CD4-positive, alpha-beta T cell treated with Interleukin-6 at 100 ng/mL for 8 hours (primary cell): ENCODE results near the gene TMEM51.

Experiments used
- DNase-seq: peaks from one replicate; pipeline ENCODE4 v3.0.0-alpha.2; 2020; ENCODE audit warnings: mixed read lengths, low spot score

TMEM51 gene

DNA sequence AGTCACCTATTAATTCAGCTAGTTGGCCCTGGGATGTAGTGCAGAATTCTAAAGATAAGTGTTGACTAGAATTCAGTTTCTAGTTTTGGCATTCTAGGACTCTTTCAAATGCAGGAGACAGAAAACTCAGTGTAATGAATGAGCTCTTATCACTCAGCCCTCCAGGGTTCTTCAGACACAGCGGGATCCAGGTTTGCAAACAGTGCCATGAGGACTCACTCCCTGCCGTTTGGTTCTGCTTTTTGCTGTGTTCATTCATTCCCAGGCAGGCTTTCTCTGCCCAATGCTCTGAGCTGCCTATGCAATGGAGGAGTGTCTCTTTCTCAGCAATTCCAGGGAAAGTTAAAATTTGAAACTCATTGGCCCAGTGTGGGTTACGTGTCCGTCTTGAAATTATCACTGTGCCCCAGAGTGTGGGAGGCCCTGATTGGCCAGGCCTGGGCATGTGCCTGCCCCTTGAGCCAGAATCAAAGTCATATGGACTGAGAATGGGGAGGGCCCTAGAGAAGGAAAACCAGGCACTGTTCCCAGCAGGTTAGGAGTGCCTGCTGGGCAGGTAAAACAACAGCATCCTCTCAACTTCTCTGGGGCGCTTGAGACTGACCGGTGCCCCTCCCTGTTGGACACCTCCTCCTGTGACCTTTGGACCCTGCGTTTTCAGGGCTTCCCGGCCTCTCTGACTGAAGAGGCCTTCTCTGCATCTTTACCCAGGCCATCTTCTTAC, 43.4 kb downstream of the TMEM51 start:
- DNase-seq, result no peak

DNA sequence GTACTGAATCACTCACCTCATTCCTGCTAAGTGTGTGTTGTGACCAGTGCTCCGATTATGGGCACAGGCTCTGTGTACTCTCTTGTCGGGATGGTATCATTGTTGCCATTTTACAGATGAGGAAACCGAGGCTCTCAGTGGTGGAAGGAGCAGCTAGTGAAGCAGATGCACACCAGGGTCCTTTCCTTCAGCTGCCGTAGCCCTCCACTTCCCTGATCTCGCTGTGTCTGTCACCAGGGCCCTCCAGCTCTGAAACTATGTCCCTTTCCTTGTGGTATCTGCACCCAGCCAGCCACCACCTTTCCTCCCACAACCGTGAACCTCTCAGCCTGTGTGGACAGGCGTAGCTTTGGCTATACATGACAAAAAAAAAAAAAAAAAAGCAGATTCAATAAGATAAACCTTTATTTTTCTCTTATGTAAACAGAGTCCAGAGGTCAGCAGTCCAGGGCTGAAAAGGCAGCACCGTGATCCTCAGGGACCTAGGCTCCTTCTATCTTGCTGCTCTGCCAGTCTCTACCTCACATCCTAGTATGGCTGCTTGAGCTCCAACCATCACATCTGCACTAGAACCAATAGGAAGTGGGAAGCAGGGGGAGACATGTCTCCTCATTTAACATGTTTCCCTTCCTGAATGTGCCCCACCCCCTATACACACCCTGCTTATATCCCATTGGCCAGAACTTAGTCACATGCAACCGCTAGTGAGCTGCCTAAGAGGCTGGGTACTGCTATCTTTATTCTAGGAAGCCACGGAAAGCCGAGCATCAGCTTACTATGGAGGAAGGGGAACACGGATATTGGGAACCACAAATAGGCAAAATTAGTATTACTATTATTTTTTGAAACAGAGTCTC, 44.3 kb downstream of the TMEM51 start:
- no peak for DNase-seq

DNA sequence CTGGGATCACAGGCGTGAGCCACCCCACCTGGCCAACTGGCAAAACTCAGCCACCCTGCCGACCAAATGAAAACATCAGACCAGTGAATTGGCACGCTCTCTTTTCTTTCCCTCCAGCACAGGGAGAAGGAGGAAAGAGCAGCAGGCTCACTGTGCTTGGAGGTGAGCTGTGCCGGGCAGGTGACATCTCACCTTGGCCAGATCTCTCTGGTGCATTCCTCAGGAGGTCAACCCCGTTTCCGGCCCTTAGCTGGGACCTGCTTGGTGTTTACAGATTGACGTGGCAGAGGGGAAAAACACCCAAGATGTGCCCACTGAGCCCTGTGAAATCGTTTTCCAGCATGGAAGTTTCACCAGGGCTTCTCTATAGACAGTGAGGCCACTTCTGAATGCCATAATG, 45.1 kb downstream of the TMEM51 start:
- DNase-seq, result no peak

DNA sequence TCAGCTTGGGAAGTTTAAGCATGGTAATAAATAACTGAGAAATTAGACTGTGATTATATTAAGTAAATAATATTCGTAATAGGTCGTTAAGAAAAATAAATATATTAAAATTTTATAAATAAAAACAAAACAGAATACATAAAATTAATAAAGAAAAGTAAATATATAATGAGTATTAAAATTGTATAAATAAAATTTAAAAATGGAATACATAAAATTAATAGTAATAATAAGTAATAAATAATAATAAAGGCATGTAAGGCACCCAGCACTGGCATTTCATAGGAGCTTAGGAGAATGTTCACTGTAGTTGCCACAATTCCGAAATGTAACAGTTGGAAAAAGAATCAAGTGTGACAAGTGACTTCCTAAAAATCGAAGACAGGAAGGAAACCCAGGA, 47.7 kb downstream of the TMEM51 start:
- DNase-seq, result no peak

DNA sequence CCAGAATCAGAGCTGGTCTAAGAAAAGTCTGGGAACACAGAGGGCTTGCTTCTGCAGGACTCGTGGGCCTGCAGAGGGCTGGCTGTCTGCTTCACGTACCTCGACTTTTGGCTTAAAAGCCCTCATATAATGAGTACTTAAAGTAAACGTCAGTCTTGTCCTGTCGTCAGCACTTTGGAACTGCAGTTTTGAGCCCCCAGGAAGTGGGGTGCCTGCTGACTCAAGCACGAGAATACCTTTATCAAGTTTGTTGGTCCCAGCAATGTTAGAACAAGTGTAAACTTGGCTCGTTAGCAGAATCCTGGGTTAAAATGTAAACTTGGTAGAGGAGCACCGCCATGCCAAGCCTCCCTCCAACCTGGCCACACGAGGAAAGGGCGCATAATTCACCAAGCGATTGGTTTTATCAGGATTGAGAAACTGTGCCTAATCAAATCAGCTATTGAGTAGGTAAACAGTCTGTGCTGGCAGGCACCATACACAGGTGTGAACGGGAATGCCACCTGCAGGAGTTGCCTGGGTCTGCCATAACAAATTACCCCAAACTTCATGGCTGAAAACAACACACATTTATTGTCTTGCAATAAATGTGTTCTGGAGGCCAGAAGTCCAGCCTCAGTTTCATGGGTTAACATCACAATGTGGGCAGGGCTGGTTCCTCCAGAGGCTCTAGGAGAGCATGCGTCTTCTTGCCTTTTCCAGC, 48.5 kb downstream of the TMEM51 start:
- DNase-seq, result no peak

DNA sequence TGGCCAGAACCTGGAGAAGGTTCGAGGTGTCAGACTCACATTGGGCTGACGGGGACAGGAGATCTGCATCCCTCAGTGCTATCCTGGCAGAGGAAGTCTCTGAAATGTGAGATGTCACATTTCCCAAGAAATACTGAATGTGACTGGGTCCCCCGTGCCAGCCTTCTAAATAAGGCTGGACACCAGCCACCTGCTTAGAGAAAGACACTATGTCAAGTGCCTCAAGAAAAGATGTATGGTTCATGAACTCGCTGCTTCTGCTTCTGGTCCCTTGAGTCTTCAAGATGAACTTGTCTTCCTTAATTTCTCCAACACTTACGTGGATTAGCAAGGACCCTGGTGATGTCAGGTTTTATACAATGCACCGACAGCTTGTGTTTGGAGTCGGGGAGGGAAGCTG, 51.4 kb downstream of the TMEM51 start:
- DNase-seq, result no peak

DNA sequence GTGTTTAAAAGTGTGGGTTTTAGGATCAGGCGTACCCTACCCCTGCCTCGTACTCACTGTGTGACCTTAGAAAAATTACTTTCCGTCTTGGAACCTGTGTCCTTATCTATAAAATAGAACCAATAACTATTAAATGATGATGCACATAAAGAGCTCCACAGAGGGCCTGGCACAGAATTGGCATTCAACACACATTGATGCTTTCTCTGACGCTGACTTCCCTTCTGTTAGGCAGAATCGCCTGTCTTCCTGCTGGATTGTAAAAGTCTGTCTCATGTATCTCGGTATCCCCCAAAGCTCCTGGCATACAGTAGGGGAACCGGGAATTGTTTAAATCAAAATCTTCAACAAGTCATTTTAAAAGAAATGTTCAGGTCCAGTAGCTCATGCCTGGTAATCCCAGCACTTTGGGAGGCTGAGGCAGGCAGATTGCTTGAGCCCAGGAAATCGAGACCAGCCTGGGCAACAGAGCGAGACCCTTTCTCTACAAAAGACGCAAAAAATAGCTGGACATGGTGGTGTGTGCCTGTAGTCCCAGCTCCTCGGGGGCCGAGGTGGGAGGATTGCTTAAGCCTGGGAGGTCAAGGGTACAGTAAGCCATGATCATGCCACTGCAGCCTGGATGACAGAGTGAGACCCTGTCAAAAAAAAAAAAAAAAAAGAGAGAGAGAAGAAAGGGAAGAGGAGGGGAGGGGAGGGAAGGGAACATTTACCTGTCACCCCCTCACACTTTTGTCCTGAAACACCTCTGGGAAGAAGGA, 52.2 kb downstream of the TMEM51 start:
- no peak for DNase-seq

DNA sequence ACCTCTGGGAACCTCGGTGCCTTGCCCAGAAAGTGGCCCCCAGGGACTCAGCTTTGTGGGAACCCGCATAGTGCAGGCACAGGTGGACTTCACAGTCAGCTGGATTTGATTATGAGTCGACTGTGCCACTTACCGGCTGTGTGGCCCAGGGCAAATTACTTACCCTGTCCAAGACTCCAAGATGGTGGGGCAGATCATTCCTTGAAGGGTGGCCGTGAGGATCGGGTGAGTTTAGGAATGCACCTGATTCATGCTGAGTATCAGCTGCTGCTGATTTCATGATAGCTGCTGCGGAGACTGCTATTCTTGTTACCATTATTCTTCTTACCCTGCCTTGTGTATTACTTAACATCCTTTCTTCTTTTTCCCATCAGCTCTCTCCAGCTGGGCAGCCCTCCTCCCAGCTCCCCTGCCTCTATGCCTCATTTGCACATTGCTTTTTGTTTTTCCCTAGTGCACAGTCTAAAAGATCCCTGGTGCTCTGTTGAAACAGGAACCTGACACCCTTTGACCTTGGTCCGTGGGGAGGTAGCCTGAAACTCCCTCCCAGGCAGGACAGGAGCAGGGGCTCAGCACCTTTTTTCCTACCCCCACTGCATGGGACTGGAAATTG, 53.0 kb downstream of the TMEM51 start:
- DNase-seq, result no peak

DNA sequence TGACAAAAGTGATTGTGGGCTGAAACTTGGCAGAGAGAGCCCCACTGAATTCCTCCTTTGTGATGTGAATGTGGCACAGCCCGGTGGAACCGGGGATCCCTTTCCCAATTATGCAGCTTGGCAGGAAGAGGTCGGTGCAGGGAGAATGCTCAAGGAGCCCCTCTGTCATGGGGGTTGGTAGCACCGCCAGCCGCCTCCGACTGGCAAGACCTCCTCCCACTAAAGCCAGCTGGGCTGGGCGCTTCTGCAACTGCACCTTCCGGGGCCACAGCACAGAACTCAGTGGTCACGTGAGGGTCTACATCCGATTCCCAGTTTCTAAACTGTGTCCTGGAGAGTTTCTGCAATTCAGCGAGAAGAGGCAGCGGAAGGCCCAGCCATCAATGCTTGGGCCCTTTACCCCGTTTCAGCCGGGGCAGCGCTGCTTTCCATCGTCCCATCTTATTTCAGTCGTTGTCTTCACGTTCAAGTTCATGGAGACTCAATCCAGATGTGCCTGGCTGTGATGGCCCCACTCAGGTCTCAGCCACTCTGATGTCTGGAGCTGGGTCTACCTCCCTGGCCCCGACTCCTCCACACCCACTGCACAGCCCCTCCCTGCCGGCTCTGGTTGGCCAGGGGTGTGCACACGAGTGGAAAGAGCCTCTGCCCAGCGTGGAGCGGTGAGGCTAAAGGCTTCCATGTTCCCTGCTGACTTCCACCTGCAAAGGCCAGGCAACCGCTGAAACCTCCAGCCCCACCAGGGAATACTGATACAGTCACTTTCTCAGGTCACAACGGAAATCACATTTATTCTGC, 53.7 kb downstream of the TMEM51 start:
- DNase-seq, result no peak

DNA sequence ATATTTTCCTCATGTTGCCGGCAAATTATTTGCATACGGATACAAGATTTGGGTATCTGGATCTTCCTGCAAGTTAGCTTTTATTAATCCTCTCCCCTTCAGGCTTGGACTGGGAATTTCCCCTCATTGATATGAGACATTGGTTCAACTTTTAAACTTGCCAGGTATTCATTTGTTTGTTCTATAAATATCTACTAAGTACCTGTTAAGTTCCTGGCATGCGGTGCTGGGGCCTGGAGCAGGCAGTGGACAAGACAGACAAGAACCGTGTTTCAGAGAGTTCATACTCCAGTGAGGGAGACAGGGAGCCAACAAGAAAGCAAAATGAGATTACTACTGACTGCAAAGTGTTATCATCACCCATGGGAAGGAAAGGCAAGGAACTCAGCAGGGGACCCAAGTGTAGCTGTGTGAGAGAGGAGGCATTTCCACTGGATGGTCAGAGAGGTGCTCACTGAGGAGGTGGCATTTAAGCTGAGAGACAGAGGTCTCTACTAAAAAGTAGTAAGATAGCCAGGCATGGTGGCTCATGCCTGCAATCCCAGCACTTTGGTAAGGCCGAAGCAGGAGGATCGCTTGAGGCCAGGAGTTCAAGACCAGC, 54.4 kb downstream of the TMEM51 start:
- no peak for DNase-seq

DNA sequence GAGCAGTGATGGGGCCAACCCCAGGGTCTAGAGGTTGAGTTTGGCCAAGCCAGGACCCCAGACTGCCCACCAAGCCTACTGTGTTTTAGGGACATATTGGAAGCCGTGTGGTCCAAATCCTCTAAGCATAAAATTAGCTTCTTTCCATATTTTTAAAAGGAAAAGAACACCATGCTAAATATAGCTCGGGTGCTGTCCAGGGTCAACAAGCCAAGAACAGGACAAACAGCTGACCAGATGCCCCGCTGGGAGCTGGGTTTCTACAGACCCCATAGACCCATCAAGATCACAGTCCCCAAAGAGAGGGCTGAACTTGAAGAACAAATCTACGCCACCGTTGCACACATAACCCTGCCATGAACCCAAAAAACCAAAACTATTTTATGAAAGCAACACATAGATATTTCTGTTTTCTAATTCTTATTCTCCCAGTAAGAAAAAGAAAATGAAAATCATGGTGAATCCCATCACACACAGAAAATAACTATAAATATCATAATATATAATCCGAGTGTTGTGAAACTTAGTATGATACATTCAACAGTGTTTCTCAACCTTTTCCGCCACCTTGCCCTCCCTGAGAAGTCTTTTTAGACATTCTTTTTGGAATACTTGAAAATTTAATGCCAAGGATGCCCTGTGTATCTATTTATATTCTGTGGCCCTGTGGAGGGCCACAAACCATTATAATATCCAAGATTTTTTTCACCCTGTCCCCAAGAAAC, 57.3 kb downstream of the TMEM51 start:
- DNase-seq, result no peak

DNA sequence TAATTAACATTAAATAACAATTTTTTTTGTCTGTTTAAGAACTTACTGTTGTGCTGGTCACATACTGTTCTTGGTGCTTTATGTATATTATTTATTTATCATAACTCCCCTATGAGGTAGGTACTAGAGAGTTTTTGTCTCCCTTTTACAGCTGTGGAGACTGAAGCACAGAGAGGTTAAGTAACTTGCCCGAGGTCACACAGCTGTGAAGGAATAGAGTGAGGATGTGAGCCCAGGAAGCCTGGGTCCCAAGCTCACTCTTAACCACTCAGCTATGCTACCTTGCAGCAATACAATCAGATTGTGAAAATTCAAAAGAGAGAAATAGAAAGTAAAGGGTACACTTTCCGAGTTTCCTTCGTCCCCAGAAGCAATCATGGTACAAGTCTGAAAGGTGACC, 57.9 kb downstream of the TMEM51 start:
- DNase-seq, result no peak

DNA sequence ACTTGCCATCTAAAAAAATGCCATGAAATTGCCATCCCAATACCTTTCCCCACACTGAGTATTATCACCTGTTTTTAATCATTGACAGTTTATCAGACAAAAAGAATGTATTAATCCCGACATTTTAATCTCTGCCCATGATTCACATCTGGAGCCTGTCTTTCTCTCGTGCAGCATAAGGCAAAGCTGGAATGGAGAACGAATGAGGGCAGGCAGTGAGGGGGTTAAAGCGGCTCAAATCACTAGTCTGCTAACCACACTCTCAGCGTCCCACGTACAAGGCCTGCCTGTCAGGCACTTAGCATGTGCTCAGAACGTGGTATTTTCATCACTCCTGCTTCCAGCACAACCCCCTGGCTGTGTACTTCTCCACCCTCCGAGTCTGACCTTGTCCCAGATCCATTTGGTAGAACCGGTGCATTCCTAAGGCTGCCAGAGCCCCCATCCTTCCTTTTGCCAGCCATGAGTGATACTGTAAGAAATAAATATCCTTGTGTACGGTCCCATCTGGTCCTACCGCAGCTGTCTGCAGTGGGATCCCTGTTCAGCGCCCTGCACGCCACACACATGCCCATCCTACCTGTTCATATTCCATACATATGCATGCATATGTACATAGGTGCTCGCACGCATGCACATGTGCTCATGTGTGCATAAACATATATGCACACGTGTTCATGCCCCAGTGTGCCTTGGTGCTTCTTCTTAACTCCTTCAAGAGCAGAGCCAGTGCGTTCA, 58.8 kb downstream of the TMEM51 start:
- no peak for DNase-seq

DNA sequence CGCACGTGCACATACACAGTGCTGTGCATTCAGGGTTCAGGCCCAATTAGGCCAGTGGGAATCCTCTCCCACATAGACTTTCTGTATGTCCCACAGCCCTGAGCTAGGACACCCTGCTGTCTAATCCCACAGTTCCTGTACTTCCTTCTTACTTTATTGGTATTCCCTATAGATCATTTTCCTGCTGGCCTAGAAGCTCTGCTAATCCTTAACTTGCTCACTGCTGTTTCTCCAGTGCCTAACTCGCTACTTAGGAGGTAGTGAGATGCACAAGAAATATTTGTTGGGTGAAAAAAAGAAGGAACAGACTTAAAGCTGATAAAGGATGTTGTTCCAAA, 59.4 kb downstream of the TMEM51 start:
- no peak for DNase-seq

DNA sequence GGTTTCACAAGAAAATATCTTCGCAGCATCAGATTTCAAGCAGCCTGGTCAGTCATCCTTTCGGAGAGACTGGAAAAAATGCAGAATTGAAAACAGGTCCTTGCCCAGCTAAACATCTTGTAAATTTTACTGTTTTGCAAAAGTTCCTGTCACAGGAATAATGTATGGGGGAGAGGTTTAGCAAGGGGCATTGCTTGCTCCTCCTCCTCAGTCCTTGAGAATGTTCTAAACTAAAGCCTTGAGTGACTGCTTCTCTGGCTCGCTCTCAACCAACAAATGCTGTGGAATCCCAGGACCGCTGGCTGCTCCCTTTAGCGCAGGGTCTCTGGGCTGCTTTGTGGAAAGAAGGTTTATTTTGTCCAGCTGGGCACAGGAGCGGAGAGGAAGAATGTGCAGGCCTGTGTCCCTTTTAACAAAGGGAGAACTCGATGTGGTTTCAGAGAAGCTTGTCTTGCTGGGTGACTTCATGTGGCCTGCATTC, 59.8 kb downstream of the TMEM51 start:
- no peak for DNase-seq

DNA sequence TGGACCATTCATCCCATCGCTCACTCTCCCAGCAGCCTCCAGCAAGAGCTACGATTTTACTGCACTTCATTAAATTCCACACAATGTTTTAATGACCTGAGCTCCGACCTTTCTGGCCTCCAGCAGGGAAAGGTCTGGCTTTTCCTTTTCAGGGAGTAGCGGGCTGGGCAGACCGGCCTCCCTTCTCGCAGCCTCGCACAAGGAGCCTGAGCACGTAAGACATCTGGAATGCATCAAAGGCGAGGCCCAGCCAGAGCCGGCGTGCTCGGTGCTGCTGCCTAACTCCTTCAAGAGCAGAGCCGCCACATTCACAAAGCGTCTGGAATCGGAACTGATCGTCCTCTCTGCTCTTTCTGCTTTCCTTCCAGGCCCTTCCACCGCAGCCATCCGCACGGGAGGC, 61.0 kb downstream of the TMEM51 start:
- DNase-seq, result no peak

DNA sequence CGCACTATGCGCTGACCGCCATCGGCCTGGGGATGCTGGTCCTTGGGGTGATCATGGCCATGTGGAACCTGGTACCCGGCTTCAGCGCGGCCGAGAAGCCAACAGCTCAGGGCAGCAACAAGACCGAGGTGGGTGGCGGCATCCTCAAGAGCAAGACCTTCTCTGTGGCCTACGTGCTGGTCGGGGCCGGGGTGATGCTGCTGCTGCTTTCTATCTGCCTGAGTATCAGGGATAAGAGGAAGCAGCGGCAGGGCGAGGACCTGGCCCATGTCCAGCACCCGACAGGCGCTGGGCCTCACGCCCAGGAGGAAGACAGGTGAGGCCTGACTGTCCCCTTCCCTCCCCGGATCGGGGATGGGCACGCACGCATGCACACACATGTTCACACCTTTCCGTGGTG, 61.6 kb downstream of the TMEM51 start:
- DNase-seq, result no peak

DNA sequence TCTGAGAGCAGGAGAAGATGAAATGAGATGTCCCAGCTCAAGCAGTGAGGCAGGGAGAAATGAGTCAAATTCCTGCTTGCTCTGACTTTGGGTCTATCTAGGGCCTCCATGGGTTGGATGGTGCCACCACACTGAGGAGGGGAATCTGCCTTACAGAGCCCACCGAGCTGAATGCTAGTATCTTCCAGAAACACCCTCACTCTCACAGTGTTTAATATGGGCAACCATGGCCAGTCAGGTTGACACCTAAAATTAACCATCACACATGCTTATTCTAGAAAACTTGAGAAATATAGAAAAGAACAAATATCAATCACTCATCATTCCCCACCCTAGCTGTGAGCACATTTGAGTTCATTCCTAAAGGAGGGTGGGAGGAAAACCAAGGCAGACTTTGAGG, 64.1 kb downstream of the TMEM51 start:
- no peak for DNase-seq
